ENCODE data around the gene SPTBN5.

- TF ChIP-seq POLR2A (IDR thresholded peaks at IDR 0.05), result no peak
- no peak for TF ChIP-seq CTCF (IDR thresholded peaks at IDR 0.05)
Observed at GRCh38 chr15:41842229-41842628, 51.6 kb downstream of the SPTBN5 start.
